Right atrium auricular region (tissue), 2 donors: ENCODE results near the gene KAZN. TPM values are rescaled to one million over a fixed set of nuclear protein-coding genes. Genes with fewer than 3 reads are reported as not detected.

Experiments used
- DNase-seq: peaks from one replicate; pipeline ENCODE4 v3.0.0-alpha.2; 2019; ENCODE audit warnings: low spot score
- H3K27ac ChIP-seq, 2 donors: fragments of 200-600 bp; sonication (generic); 1 replicate in 1 of 2; 2 replicates in 1 of 2; pipeline ENCODE4 v1.5.1; 2016 to 2019
- H3K27me3 ChIP-seq, 2 donors: fragments of 200-600 bp; sonication (generic); one replicate each; pipeline versions ENCODE4 v1.5.1 to v1.6.0; 2017 to 2019
- H3K36me3 ChIP-seq: fragments of 200-600 bp; sonication (generic); one replicate; pipeline ENCODE4 v1.5.1; 2016
- H3K4me1 ChIP-seq, 2 donors: fragments of 200-600 bp; sonication (generic); one replicate each; pipeline versions ENCODE4 v1.5.1 to v1.6.0; 2017 to 2019
- H3K4me3 ChIP-seq, 2 donors: fragments of 200-600 bp; sonication (generic); 1 replicate in 1 of 2; 2 replicates in 1 of 2; pipeline ENCODE4 v1.5.1; 2017 to 2019; ENCODE audit warnings: mild to moderate bottlenecking in 1 of 2, moderate library complexity in 1 of 2
- H3K9me3 ChIP-seq, 2 donors: fragments of 200-600 bp; sonication (generic); one replicate each; pipeline ENCODE4 v1.5.1; 2019
- CTCF ChIP-seq, 2 donors: fragments of 200-600 bp; sonication (generic); IDR thresholded peaks; one replicate each; pipeline ENCODE4 v1.5.1; 2019; ENCODE audit warnings: antibody characterized with exemption in 2 of 2
- total RNA-seq, 2 donors: library from RNA; depleted of rRNA; stranded (reverse); fragments of >200 nt; gene quantifications; one replicate each; pipeline ENCODE4 v1.1.0, GENCODE V29; 2016

Gene KAZN
- total RNA-seq, 2 donors from 2014 or later: 3.9 to 6.8 TPM

DNA sequence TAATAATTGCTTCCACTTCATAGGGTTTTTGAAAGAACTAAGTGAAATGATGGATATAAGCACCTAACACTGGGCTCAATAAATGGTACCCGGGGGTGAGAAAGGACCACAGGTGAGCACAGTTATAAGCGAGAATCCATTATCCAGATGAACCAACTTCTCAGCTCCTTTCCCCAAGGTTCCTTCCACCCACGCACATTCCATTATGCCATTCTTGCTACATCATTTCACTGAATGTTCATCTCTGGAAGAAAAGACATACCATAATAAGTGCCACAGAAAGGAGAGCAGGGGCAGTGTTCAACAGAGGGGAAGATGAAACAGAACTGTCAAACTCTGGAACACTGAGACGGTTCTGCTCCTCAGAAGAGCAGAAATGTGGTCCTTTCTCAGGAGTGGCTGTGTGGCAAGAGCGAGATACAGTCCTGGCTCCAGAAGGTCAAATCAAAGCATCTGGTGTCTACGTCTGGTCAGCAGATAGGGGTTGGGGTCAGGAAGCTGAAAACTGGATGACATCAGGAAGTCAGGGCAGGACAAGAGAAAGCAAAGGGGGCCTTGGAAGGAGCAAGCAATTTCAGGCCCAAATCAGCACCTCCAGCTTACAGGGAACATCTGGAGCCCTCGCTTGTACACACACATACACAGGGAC, 299.6 kb downstream of the KAZN start:
- Histone ChIP-seq H3K4me3 (no peak overlapping the region), H3K36me3 (no peaks in the 10 kb centered on the region), H3K27ac (no peak overlapping the region), H3K27me3 (no peaks in the 10 kb centered on the region), H3K4me1 (no peaks in the 10 kb centered on the region), H3K9me3 (no peaks in the 10 kb centered on the region)
- no peak for DNase-seq
- TF ChIP-seq CTCF (IDR thresholded peaks at IDR 0.05): no peak

- no peaks in the 10 kb centered on the region for H3K9me3 ChIP-seq
- DNase-seq: no peak
- TF ChIP-seq CTCF (IDR thresholded peaks at IDR 0.05): no peak
These were observed 301.2 kb downstream of the KAZN start for GRCh38 chr1:14899686-14900085.

GRCh38 chr1:14901371-14901954, 303.0 kb downstream of the KAZN start:
- Histone ChIP-seq H3K27ac (no peak overlapping the region), H3K4me3 (no peak overlapping the region), H3K27me3 (no peaks in the 10 kb centered on the region), H3K9me3 (no peaks in the 10 kb centered on the region), H3K36me3 (no peaks in the 10 kb centered on the region), H3K4me1 (no peaks in the 10 kb centered on the region)
- TF ChIP-seq CTCF (IDR thresholded peaks at IDR 0.05): no peak
- no peak for DNase-seq

More at GRCh38 chr1:14899686-14900085, 301.2 kb downstream of the KAZN start:
- H3K36me3 ChIP-seq: no peaks in the 10 kb centered on the region
- no peaks in the 10 kb centered on the region for H3K4me1 ChIP-seq
- no peak overlapping the region for H3K27ac ChIP-seq
- no peaks in the 10 kb centered on the region for H3K27me3 ChIP-seq
- H3K4me3 ChIP-seq: no peak overlapping the region

DNA sequence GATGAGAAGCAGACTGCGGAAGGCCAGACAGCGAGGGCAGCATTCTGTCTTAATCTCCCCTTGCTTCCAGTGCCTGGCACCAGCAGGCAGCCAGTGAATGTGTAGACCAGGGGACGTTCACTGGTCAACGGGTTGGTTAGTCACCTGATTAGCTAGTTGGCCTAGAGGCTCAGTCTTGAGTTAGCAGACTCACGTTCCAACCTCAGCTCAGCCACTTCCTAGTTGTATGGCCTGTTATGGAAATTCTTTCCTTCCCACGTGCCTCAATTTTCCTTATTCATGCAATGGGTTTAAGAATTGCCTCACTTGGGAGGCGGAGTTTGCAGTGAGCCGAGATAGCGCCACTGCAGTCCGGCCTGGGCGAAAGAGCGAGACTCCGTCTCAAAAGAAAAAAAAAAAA, 305.4 kb downstream of the KAZN start:
- H3K9me3 ChIP-seq: no peaks in the 10 kb centered on the region
- H3K4me1 ChIP-seq: no peaks in the 10 kb centered on the region
- no peaks in the 10 kb centered on the region for H3K27me3 ChIP-seq
- H3K36me3 ChIP-seq: no peaks in the 10 kb centered on the region
- no peak for DNase-seq
- no peak for TF ChIP-seq CTCF (IDR thresholded peaks at IDR 0.05)
- no peak overlapping the region for H3K27ac ChIP-seq
- H3K4me3 ChIP-seq: no peak overlapping the region

DNA sequence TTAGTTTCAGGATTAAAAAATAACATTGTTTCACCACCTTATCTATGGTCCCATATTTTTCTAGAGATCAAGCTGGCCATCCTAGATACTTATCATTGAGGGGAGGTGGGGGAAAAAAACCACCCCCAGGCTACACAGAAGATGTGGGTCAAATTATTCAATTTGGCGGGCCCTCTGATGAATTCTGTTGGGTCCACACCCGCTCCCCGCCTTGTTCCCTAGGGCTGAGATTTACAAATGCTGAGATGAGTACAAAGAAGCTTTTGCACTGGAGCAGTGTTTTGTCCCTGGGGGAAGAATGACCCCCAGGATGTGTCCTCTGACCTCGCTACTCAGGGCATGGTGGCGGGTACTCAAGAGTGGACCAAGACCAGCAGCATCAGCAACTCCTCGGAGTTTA, 308.2 kb downstream of the KAZN start:
- H3K27ac ChIP-seq: no peak overlapping the region
- H3K9me3 ChIP-seq: no peaks in the 10 kb centered on the region
- H3K36me3 ChIP-seq: no peaks in the 10 kb centered on the region
- no peak for TF ChIP-seq CTCF (IDR thresholded peaks at IDR 0.05)
- H3K27me3 ChIP-seq: no peaks in the 10 kb centered on the region
- H3K4me3 ChIP-seq: no peak overlapping the region
- no peak for DNase-seq
- peaks cover 0 to 17% of the 10 kb centered on the region in 2 donors for H3K4me1 ChIP-seq

- no peak overlapping the region for H3K27ac ChIP-seq
These were observed 308.9 kb downstream of the KAZN start for GRCh38 chr1:14907416-14907815.

More at GRCh38 chr1:14907416-14907815, 308.9 kb downstream of the KAZN start:
- no peak for DNase-seq
- Histone ChIP-seq H3K4me1 (peaks cover 0 to 17% of the 10 kb centered on the region in 2 donors), H3K27me3 (no peaks in the 10 kb centered on the region), H3K9me3 (no peaks in the 10 kb centered on the region), H3K4me3 (no peak overlapping the region), H3K36me3 (no peaks in the 10 kb centered on the region)
- TF ChIP-seq CTCF (IDR thresholded peaks at IDR 0.05): no peak
